ENCODE results near the gene PTK6. TPM values are rescaled to one million over a fixed set of nuclear protein-coding genes. Genes with fewer than 3 reads are reported as not detected.

PTK6 gene
- total RNA-seq, 1 donor from 2014 or later: not detected

DNA sequence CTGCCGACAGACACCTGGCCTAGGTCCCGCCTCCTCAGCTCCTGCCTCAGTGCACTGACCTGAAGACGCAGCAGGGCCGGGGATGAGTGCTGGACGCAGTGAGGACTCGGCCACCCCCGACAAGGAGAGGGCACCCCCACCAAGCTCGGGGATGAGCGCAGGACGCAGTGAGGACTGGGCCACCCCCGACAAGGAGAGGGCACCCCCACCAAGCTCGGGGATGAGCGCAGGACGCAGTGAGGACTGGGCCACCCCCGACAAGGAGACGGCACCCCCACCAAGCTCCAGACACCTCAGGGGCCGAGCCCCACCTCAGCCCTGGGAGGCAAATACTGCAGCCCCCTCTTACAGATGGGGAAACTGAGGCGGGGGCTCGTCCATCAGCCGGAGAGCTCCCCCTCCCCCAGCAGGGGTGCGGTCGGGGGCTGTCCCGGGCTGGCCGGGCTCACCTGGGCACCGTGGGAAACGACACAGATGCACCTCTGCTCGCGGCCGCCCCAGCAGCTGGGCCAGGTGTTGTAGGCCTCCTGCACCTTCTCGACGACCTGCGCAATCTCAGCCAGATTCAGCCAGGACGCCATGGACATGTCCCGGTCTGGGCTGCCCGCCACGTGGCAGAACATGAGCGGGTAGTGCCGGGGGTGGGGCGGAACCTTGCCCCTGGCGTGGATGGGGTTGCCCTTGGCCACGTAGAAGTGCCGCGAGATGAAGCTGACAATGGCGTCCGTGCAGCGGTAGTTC is 29.4 kb upstream of the PTK6 start:
- H3K36me3 Mint-ChIP-seq (ENCODE audit: low read depth, unreplicated experiment): no peaks in the 10 kb centered on the region
- H3K27ac Mint-ChIP-seq (ENCODE audit: unreplicated experiment): no peak overlapping the region
- no peaks in the 10 kb centered on the region for H3K4me1 Mint-ChIP-seq (ENCODE audit: unreplicated experiment)
- no peaks in the 10 kb centered on the region for H3K9me3 Mint-ChIP-seq (ENCODE audit: unreplicated experiment)
- peaks cover 3% of the 10 kb centered on the region for H3K27me3 Mint-ChIP-seq (ENCODE audit: unreplicated experiment)
- no peak for DNase-seq (ENCODE audit: low spot score)
- no peak overlapping the region for H3K4me3 Mint-ChIP-seq (ENCODE audit: unreplicated experiment)
- TF ChIP-seq, protein P1, sequence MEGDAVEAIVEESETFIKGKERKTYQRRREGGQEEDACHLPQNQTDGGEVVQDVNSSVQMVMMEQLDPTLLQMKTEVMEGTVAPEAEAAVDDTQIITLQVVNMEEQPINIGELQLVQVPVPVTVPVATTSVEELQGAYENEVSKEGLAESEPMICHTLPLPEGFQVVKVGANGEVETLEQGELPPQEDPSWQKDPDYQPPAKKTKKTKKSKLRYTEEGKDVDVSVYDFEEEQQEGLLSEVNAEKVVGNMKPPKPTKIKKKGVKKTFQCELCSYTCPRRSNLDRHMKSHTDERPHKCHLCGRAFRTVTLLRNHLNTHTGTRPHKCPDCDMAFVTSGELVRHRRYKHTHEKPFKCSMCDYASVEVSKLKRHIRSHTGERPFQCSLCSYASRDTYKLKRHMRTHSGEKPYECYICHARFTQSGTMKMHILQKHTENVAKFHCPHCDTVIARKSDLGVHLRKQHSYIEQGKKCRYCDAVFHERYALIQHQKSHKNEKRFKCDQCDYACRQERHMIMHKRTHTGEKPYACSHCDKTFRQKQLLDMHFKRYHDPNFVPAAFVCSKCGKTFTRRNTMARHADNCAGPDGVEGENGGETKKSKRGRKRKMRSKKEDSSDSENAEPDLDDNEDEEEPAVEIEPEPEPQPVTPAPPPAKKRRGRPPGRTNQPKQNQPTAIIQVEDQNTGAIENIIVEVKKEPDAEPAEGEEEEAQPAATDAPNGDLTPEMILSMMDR (IDR thresholded peaks at IDR 0.05; ENCODE audit: unreplicated experiment): no peak

DNA sequence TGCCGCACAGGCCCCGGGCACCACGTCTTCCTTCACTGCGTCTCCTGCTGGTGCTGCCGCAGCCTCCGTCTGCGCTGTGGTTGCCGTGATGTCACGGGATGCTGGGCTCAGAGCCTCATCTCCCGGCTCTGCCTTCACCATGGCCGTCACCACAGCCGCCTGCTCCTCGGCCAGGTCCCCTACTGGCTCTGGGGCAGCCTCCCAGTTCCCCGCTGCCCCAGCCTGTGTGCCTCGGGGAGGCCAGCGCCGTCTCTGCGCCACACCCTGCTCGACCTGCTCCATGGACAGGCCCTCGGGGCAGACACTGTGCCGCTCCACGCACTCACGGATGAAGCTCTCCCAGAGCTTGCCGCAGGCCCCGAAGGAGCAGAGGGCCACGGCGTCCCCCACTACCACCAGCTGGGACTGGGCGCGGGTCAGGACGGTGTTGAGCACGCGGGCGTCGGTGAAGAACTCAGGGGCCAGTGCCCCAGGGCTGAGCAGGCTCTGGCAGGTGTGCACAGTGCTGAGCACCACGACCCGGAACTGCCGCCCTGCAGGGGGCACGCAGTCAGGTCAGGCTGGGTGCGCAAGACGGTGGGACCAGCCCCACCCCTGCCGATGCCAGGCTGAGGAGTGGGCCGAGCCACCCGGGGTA is 28.6 kb upstream of the PTK6 start:
- TF ChIP-seq, protein P1 (IDR thresholded peaks at IDR 0.05; ENCODE audit: unreplicated experiment): no peak
- Mint-ChIP-seq H3K36me3 (ENCODE audit: low read depth, unreplicated experiment) (no peaks in the 10 kb centered on the region), H3K27ac (ENCODE audit: unreplicated experiment) (no peak overlapping the region), H3K27me3 (ENCODE audit: unreplicated experiment) (peaks cover 3% of the 10 kb centered on the region), H3K9me3 (ENCODE audit: unreplicated experiment) (no peaks in the 10 kb centered on the region), H3K4me1 (ENCODE audit: unreplicated experiment) (no peaks in the 10 kb centered on the region), H3K4me3 (ENCODE audit: unreplicated experiment) (no peak overlapping the region)
- DNase-seq (ENCODE audit: low spot score): no peak

DNA sequence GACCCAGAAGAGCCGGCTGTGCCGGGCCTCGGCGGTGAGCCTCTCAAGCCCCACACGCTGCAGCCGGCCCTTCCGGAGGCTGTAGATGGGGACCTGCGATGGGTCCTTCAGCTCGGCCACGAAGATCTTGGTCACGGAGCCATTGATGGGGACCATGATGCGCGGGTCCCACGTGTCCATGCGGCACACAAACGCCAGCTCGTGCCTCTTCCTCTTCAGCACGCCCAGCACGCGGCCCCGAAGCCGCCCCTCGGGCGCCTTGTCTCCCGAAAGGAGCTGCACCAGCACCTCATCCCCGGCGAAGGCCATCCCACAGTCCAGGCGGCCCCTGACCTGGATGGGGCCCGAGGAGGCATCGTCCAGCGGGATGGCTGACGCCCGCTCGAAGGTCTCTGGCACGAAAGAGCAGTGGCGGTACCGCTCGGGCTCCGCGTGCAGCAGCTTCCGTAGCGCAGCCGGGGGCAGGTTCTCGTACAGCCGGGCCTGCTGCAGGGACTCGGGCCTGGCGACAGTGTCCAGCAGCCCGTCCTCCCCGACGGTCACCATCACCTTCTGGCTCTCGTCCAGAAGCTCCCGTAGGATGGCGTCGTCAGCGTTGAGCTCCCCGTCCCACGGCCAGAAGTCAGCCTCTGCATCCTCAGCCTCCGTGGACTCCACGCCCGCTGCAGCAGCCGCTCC is 28.0 kb upstream of the PTK6 start:
- TF ChIP-seq, protein P1 (IDR thresholded peaks at IDR 0.05; ENCODE audit: unreplicated experiment): no peak
- Mint-ChIP-seq H3K4me3 (ENCODE audit: unreplicated experiment) (no peak overlapping the region), H3K36me3 (ENCODE audit: low read depth, unreplicated experiment) (no peaks in the 10 kb centered on the region), H3K9me3 (ENCODE audit: unreplicated experiment) (no peaks in the 10 kb centered on the region), H3K4me1 (ENCODE audit: unreplicated experiment) (no peaks in the 10 kb centered on the region), H3K27ac (ENCODE audit: unreplicated experiment) (no peak overlapping the region), H3K27me3 (ENCODE audit: unreplicated experiment) (peaks cover 3% of the 10 kb centered on the region)
- no peak for DNase-seq (ENCODE audit: low spot score)

DNA sequence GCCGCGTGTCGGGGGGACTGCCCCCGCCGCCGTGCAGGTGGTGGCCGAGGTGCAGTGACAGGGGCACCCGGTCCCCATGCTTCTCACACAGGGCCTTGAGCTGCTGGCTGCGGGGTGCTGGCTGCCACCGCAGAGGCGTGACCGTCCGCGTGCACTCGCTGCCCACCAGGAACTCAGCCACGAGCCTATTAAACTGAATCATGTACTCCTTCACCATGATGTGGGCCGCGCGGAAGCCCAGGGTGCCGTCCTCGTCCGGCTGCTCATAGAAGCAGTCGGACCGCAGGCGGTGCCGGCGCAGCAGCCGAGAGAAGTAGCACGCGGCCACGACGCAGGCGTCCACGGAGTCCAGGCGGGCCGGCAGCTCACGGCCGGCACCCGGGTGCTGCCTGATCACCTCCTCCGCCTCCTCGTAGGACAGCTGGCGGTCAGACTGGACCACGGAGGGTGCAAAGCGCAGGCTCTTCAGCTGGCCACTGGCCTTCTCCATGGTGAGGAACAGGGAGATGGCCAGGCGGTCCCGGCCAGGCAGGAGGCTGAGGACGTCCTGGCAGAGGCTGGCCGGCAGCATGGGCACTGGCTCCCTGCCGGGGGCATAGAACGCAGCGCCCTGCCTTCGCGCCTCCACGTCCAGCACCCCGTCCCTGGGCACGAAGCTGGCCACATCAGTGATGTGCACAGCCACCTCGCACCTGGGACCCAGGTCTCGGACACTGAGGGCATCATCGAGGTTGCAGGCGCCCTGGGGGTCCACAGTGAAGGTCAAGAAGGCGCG is 27.0 kb upstream of the PTK6 start:
- Mint-ChIP-seq H3K4me1 (ENCODE audit: unreplicated experiment) (no peaks in the 10 kb centered on the region), H3K9me3 (ENCODE audit: unreplicated experiment) (no peaks in the 10 kb centered on the region), H3K4me3 (ENCODE audit: unreplicated experiment) (no peak overlapping the region), H3K27ac (ENCODE audit: unreplicated experiment) (no peak overlapping the region), H3K36me3 (ENCODE audit: low read depth, unreplicated experiment) (no peaks in the 10 kb centered on the region), H3K27me3 (ENCODE audit: unreplicated experiment) (peaks cover 3% of the 10 kb centered on the region)
- DNase-seq (ENCODE audit: low spot score): no peak
- TF ChIP-seq, protein P1 (IDR thresholded peaks at IDR 0.05; ENCODE audit: unreplicated experiment): no peak
